ENCODE measurements around the gene MYO3B.

The MYO3B gene, protein sequence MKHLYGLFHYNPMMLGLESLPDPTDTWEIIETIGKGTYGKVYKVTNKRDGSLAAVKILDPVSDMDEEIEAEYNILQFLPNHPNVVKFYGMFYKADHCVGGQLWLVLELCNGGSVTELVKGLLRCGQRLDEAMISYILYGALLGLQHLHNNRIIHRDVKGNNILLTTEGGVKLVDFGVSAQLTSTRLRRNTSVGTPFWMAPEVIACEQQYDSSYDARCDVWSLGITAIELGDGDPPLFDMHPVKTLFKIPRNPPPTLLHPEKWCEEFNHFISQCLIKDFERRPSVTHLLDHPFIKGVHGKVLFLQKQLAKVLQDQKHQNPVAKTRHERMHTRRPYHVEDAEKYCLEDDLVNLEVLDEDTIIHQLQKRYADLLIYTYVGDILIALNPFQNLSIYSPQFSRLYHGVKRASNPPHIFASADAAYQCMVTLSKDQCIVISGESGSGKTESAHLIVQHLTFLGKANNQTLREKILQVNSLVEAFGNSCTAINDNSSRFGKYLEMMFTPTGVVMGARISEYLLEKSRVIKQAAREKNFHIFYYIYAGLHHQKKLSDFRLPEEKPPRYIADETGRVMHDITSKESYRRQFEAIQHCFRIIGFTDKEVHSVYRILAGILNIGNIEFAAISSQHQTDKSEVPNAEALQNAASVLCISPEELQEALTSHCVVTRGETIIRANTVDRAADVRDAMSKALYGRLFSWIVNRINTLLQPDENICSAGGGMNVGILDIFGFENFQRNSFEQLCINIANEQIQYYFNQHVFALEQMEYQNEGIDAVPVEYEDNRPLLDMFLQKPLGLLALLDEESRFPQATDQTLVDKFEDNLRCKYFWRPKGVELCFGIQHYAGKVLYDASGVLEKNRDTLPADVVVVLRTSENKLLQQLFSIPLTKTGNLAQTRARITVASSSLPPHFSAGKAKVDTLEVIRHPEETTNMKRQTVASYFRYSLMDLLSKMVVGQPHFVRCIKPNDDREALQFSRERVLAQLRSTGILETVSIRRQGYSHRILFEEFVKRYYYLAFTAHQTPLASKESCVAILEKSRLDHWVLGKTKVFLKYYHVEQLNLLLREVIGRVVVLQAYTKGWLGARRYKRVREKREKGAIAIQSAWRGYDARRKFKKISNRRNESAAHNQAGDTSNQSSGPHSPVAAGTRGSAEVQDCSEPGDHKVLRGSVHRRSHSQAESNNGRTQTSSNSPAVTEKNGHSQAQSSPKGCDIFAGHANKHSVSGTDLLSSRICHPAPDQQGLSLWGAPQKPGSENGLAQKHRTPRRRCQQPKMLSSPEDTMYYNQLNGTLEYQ (N-terminal part only)

DNA sequence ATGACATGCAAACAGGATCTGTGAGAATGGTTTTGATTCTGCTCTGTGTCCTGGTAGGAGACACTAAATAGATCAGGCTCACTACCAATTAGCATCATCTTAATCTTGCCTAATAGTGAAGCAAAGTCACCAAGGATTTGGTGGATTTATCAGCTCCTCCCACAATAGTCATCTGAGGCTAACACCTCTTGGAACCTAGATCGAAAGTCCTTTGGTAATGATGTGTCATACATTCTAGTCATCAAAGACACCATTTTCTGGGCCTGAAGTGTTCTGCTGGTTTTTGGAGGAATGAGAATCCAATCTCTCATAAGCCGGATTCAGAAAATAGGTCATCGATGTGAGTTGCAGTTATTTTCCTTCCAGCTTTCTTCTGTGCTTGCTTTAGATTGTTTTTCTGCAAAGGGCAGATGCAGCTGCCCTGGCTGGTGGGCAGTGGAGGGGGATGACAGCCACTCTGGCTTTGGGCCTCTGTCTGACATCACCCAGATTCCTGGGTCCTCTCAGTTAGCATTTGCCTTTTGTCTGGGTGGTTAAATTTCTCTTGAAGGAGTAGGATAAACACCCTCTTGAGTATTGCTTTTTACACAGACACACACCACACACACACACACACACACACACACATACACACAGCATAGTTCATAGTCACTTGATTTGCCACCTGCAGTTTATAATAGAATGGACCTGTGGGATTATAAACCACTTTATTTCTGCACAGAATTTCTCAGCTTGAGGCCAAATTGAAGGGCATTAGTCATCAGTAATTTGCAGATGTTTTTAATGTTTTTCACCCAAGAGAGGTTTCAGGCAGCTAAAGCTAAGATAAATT, at the start of gene MYO3B:
MYO3B (plus strand) TSS at position 198 of the 832 bp plus-strand sequence; CDS start at position 339, 141 bp downstream.
- no peak for DNase-seq

DNA sequence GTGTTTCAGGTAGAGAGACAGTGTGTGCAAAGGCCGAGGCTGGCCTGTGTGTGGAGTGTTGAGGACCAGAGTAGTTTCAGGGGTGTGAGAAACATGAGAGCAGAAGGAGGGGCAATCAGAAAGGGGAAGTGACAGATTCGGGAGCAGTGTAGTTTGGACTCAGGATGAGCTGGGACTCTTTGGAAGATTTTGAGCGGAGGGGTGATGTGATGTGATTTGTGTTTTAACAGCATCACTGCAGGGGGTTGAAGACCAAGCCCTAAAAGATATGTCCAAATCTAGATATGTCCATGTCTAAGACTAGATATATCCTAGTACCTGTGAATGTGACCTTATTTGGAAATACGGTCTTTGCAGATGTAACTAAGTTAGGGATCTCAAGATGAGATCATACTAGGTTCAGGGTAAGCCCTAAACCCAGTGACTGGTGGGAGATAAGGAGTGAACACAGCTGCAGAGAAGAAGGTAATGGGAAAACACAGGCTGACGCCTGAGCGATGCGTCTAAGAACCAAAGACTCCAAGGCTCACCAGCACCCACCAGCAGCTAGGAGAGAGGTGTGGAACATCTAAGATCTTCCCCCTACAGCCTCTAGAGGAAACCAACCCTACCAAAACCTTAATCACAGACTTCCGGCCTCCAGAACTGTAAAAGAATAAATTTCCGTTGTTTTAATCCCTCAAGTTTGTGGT, 38.5 kb upstream of the MYO3B start:
- no peak for DNase-seq

DNA sequence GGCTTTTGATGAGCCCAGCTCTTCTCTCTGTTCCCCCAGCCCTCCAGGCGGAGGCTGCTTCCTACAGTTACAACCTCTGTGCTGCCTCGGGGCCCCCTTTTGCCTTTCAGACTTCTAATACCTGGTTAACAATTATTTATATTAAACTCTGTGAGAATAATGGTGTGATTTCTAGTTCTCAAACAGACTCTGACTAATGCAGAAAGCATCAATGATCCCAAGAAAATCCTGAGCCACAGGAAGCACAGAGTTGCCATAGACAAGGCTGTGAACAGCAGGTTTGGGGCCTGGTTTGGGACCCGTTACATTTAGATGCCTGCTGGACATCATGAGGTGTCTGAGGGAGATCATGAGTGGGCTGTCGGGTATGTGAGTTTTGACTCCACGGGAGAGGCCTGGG, 37.4 kb upstream of the MYO3B start:
- no peak for DNase-seq

DNA sequence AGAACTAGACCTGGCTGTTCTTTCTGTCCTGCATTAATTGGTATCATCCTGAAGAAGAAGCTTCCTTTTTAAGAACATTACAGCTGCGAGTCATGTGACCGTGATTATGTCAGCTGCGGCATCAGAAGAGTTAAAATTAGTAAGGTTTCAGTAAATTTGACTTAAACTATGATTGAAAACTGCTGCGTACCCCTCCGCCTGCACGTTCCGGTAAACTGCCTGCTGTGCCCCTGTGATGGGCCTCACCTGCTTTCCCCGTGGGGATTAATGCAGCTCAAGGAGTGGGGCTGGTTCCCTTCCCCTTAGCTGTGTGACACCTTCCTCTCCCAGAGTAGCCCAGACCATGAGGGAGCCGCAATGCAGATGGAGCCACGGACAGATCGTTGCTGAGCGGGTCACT, 36.1 kb upstream of the MYO3B start:
- no peak for DNase-seq

DNA sequence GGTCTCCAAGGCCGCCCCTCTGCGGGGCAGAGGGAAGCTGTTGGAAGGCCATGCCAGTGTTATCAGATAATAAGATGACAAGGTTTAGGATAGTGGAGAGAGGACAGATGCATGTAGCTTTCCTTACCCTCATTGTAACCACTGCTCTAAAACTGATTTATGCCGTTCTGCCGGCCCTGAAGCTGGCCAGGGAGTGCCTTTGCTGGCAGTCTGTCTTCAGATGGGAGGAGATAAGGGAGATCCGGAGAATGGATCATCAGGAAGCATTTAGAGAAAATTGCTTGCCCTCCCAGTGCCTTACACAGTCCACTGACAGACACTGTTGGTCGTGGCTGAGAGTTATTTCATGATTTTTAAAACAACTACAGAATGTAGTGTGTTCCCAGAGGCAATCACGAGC, 35.4 kb upstream of the MYO3B start:
- no peak for DNase-seq

DNA sequence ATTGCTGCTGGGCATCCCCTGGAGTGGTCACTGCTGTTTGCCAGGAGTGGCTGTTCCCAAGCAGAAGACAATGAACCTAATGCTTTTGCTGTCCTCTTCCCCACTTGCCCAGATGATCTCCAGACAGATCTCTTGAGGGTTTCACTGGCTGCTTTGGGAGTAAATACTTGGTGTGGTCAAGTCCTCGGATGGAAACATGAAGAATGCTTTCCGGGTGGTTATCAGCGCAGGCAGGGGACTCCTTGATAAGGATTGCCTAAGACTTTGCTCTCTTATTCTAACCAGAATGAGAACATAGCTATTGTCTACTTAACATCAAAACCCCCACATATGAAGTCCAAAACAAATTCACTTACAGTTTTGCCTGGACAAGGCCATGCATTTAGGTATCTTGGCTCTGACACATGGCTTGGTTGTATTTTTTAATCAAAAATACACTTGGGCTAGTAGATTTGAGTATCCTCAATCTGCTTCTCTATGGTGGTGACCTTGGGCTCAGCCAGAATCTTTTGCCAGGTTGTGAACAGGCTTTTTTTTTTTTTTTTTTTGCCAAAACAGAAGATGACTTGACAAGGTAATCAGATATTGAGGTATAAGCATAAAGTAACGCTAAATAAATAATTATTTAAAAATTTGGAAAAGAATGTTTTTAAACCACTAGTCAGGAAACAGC, 34.8 kb upstream of the MYO3B start:
- DNase-seq, result no peak

DNA sequence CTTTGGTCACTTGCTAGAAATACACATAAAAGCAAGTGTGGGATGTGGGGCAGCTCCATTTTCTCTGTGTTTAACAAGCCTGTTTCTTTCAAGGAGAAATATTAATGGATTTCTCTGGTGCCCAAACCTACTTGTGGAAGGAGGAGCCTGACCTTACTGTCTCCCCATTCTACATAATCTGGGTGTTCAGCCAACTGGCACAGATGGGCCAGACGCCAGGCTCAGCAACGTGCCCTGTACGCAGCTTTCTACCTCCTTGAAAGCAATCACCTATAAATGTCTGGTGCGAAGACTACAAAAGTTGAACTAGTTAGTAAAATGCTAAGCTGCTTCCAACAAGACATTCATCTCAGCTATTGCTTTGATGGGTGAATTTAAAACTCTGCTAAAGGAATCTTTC, 33.2 kb upstream of the MYO3B start:
- DNase-seq, result no peak

DNA sequence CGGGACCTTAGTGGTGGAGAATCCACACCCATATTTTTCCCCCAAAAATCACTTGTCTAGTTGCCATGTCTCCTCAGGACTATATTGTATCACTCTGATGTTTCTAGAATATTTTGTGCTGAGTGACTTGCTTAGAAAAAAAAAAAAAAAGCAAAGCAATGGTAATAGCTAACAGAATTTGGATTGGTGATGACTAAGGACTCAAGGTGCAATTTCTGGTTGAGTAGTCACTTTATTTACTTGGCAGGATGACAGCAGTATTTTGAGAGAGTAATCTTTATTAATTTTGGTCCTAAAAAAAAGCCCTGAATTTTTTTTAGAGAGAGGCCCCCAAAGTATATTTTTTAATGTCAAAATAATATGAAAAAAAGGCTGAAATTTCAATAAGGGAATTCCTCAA, 32.8 kb upstream of the MYO3B start:
- DNase-seq, result no peak

DNA sequence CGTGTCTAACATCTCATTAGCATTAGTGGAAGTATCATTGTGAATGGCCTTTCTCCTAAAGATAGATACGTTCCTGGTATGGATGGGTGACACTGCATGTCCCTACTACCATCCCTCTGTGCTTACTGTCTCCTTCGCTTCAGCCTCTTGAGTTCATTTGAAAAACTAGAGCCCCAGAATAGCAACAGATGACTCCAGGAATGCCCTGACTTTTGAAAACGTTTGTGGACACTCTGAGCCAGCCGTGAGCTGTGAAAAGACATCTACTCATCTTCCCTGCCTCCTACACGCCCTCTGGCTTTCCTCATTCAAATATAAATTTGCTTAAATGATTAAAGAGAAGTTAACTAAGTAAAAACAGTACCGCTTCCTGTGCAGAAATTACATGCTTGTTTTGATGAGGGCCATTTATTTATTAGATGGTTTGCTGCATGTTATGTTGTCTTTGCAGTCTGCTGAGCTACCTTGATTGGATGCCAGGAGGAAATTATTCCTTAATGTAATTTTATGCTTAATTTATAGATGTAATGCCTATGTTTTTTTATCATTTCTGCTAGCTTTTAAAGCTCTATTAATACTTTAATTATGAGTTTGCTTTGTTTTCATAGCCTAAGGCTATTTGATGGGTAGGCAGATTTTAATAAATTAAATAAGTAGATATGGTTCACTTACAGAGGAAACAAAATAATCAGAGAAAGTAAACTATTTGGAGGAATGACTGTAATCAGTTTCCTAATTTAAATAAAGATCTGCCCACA, 32.1 kb upstream of the MYO3B start:
- DNase-seq, result no peak

DNA sequence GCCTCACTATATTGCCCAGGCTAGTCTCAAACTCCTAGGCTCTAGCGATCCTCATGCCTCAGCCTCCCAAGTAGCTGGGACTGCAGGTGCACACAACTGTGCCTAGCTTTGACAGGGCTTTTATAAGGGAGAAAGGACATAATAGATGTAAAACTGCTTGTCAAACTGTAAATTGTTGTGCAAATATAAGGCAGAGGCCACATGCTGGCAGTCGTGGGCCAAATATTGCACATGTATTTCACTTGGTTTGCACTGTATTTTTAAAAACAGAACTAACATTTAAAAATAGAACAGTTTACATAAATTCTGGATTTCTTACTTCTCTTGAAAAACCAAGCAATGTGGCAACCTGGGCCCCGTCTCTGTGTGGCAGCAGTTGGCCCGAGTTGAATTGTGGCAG, 31.2 kb upstream of the MYO3B start:
- no peak for DNase-seq

DNA sequence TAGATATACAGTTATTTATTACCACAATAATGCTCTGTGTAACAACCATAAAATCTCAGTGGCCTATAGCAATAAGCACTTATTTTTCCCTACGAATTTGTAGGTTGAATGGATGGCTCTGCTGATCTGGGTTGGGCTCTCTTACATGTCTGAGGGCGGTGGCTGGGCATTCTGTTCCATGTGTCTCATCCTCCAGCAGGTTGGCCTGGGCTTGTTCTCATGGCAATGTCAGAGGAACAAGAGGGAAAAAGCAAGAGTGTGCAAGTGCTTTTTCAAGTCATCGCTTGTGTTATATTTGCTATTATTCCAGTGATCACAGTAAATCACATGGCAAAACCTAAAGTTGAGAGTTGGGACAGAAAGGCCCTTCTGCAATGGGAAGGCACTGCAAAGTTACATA, 30.4 kb upstream of the MYO3B start:
- DNase-seq, result no peak

DNA sequence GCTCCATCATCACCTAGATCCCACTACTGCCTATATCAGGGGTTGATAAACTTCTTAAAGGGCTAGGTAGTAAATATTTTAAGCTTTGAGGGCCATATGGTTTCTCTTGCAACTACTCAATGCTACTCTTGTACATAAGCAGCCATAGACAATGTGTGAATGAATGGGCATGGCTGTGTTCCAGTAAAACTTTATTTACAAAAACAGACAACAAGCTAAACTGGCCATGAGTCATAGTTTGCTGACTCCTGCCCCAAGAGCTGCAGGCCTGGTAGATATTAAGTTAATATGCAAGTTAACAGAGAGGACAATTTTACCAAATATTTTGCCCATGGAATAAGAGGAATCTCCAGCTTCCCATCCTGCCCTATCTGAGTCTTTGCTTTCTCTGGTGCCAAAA, 29.8 kb upstream of the MYO3B start:
- DNase-seq, result no peak

DNA sequence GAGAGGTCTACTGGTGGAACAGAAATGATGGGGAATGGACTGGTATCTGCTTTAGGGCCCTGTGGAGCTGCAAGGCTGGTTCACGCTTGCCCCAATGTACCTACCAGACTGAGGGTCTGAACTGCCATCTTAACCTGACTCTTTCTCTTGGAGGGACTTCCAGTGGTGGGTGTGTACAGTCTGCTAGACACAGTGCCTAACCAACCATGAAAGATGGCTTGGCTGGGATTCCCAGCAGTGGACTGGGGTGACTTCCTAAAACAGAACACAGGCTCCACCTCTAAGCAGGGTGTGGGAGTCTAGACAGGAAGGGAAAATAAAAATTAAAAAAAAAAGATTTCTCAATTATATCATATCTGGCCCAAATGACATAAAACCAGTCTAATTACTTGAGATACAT, 25.5 kb upstream of the MYO3B start:
- DNase-seq, result no peak

DNA sequence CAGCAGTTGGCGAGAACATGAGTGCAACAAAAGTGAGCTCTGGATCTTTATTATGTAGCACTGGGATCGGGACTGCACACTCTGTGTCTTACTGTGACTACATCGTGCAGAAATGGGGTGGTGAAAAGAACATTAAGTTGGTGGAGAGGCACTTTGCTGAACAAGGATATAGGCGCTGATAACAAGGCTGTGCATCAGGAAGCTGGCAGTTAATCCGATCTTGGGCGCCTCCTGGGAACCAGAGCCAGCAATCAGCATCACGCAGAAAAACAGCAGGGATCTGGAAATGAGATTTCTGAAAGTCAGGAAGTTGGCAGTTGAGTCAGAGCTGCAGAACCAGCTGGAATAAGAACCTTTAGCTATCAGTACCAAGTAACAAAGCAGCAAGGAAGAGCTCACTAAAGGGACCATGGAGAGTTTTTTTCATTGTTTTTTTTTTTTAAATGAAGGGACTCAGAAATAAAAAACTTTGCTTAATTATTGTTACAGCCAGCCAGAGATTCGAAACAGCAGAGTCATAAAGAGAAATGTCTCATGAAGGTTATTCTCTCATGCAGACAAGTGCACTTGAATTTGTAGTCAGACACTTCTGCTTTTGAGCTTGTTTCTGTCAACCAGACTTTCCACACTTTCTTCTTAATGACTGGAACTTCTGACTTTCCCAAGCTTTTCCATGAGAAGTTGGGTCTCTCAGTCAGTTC, 22.8 kb upstream of the MYO3B start:
- DNase-seq, result peak; percentile 87

DNA sequence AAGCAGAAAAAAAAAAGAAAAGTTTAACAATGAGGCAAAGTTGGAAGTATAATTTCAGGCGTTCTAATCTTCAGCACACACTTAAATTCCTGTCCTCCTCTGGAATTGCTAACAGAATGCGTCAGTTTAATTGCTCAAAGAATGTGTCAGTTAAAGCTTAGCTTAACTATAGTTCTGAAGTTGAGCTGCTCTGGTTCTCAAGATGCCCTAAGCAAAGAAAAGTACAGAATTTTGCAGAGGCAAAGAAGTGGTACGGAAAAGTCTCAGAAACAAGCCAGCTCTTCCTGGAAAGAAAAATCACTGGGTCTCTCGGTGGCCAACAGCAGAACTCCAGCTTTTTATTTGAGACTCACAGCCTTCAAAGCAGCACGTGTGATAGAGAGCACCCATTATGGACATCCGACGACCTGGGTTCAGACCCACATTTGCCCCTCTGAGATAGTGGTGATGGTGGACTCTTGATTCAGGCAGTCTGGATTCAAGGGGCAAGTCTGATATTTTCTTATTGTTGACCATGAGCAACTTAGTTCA, 22.2 kb upstream of the MYO3B start:
- no peak for DNase-seq

DNA sequence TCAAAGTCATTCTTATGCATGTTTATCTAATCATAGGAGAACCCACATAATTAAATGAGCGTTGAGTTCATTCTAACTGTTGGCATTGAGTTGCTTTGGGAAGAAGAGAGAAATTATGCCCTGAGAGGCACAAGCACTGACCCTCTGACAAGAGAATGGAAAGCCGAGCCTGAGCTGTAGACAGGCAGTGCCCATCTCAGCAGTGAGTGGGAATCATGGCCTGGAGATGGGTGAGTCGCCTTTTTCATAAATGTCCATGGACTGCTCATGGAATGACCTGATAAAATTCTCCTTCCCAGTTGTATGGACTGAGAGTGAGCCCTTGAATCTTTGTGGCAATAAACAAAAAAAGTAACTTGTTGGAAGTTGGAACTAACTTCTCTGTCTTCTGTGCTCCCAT, 21.4 kb upstream of the MYO3B start:
- no peak for DNase-seq

DNA sequence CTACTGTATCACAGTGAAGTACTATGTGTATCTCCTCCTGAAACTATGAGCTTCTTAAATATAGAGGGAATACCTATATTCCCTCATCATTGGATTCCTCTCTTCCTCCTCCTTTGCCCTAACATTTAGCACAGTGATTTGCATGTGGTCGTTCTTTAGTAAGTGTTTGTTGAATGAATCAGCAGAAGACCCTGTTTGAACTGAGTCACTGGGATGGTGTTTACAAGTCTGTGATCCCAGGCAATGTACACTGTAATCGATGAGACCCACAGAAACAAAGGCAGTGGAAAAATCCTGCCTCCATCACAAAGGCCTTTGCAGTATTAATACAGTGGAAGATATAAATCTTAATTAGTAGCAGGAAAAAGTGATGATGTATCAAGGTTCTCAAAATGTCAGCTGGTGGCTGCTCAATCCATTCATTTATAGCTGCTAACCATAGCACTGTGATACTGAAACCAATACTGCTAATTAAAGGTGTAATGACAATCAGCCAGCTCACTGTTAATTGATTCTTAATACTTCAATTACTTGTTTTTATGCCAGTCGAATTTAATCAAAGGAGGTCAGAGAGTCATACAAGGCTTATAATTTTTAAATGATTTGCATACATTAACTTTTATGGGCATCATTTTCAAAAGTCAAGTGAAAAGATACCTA, 20.8 kb upstream of the MYO3B start:
- no peak for DNase-seq

DNA sequence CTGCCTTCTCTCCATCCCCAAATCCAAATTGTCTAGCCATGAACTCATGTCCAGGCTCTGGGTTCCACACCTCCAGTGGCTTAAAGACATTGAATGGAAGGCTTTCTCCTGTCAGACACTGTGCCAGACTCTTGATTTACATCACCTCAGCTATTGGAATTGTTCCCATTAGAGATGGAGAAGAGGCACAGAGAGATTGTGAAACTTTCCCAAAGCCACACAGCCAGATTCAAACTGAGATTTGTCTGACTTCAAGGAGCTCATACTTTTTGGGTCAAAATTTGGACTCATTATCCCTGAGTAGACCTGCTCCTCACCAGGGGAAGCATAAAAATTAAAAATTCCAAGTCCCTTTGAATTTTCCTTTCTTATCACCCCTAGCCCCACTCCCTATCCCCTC, 18.9 kb upstream of the MYO3B start:
- DNase-seq, result no peak
